OCI-LY7 (cell line): Measurements from ENCODE around the gene SH3RF3.

ENCODE experiments used
- CTCF ChIP-seq: fragments of 200-600 bp; sonication (generic); conservative IDR thresholded peaks from 2 replicates; pipeline ENCODE4 v1.5.1; 2014; ENCODE audit warnings: mild to moderate bottlenecking, antibody characterized with exemption, low read length, moderate library complexity, mixed read lengths
- EZH2phosphoT487 ChIP-seq: fragments of 200-600 bp; sonication (generic); IDR thresholded peaks from 2 replicates; pipeline ENCODE4 v1.6.1; 2018; ENCODE audit warnings: low read depth, borderline replicate concordance, mild to moderate bottlenecking, mixed run types, antibody characterized with exemption, low read length, moderate library complexity, mixed read lengths

GRCh38 chr2:109437325-109438090 is 308.5 kb downstream of the SH3RF3 start:
- TF ChIP-seq CTCF (no peak), EZH2phosphoT487 (no peak)
